B cell (primary cell): ENCODE measurements around the gene PRDM10. TPM values are rescaled to one million over a fixed set of nuclear protein-coding genes. Genes with fewer than 3 reads are reported as not detected.

ENCODE experiments used
- ATAC-seq: fragments of 200-7000 bp; cut with Tn5 transposase; one replicate; pipeline ENCODE4 v1.10.0; 2021; ENCODE audit warnings: low read depth, mild to moderate bottlenecking, moderate number of reproducible peaks, moderate library complexity
- CTCF ChIA-PET: fragments of 350-600 bp; sonication (Branson Sonifier 250); formaldehyde crosslinking; loops from one replicate; lab custom pipeline; 2021; ENCODE audit warnings: antibody characterized with exemption, inconsistent platforms; lab: Charles Lee
- POLR2A ChIA-PET: fragments of 350-600 bp; sonication (Branson Sonifier 250); formaldehyde crosslinking; loops from one replicate; lab custom pipeline; 2021; ENCODE audit warnings: antibody characterized with exemption; lab: Charles Lee
- DNase-seq: peaks from one replicate; pipeline ENCODE4 v3.0.0; 2013
- H2AFZ ChIP-seq: 2 replicates; pipeline ENCODE4 v1.6.1; 2012; ENCODE audit warnings: mild to moderate bottlenecking, low read depth, low read length; ENCODE audit not compliant: insufficient read depth, poor library complexity, severe bottlenecking
- H3K27ac ChIP-seq, 2 donors: 1 replicate in 1 of 2; 2 replicates in 1 of 2; pipeline ENCODE4 v1.5.1; 2012 to 2013; ENCODE audit warnings: low read length in 2 of 2, mild to moderate bottlenecking in 2 of 2, moderate library complexity in 1 of 2
- H3K27me3 ChIP-seq, 4 experiments: fragments of 200-600 bp in 1 of 4; sonication (generic) in 1 of 4; replicated peaks in 1 of 4; 1 replicate in 2 of 4; 2 replicates in 2 of 4; pipeline versions ENCODE4 v1.6.1 to v1.7.0; 2013 to 2016; ENCODE audit warnings: low read length in 3 of 4, mild to moderate bottlenecking in 2 of 4, mixed read lengths in 1 of 4, moderate library complexity in 1 of 4; ENCODE audit not compliant: insufficient read depth in 4 of 4, control insufficient read depth in 3 of 4; ENCODE audit errors: control extremely low read depth in 1 of 4
- H3K36me3 ChIP-seq, 2 experiments: replicated peaks in 1 of 2; 1 replicate in 1 of 2; 2 replicates in 1 of 2; pipeline versions ENCODE4 v1.6.1 to v1.7.1; 2013; ENCODE audit warnings: low read length in 1 of 2; ENCODE audit not compliant: insufficient read depth in 2 of 2, control insufficient read depth in 1 of 2; ENCODE audit errors: control extremely low read depth in 1 of 2, extremely low read depth in 1 of 2
- H3K4me1 ChIP-seq, 2 donors: fragments of 200-600 bp in 1 of 2; sonication (generic) in 1 of 2; 1 replicate in 1 of 2; 2 replicates in 1 of 2; pipeline versions ENCODE4 v1.5.1 to v1.6.1; 2013 to 2017; ENCODE audit warnings: low read length in 2 of 2; ENCODE audit not compliant: control insufficient read depth in 2 of 2, insufficient read depth in 2 of 2
- H3K4me2 ChIP-seq: replicated peaks from 2 replicates; pipeline ENCODE3; 2012; ENCODE audit warnings: mild to moderate bottlenecking, low read depth, low read length; ENCODE audit not compliant: poor library complexity, severe bottlenecking
- H3K4me3 ChIP-seq, 5 experiments: fragments of 200-600 bp in 1 of 5; sonication (generic) in 1 of 5; 1 replicate in 3 of 5; 2 replicates in 2 of 5; pipeline versions ENCODE4 v1.5.1 to v1.7.0; 2011 to 2016; ENCODE audit warnings: low read length in 4 of 5, mild to moderate bottlenecking in 4 of 5, low read depth in 2 of 5, control low read depth in 1 of 5, moderate library complexity in 1 of 5; ENCODE audit not compliant: insufficient read depth in 1 of 5; ENCODE audit errors: control extremely low read depth in 1 of 5, extremely low read depth in 1 of 5
- H3K79me2 ChIP-seq: fragments of 200-600 bp; sonication (generic); one replicate; pipeline ENCODE4 v1.6.0; 2016; ENCODE audit warnings: low read length; ENCODE audit not compliant: control insufficient read depth, insufficient read depth
- H3K9ac ChIP-seq: fragments of 200-600 bp; sonication (generic); 2 replicates; pipeline ENCODE4 v1.6.1; 2017; ENCODE audit warnings: mild to moderate bottlenecking, low read length, moderate library complexity
- H3K9me3 ChIP-seq, 3 donors: one replicate each; pipeline versions ENCODE4 v1.6.1 to v1.7.1; 2013; ENCODE audit warnings: low read length in 2 of 3; ENCODE audit not compliant: control insufficient read depth in 2 of 3, insufficient read depth in 1 of 3; ENCODE audit errors: control extremely low read depth in 1 of 3
- H4K20me1 ChIP-seq: 2 replicates; pipeline ENCODE4 v1.6.0; 2012; ENCODE audit warnings: mild to moderate bottlenecking, low read length; ENCODE audit not compliant: insufficient read depth, control insufficient read depth, poor library complexity, severe bottlenecking
- H3K27ac Mint-ChIP-seq: one replicate; pipeline ENCODE4 v1.8.0; 2021; ENCODE audit warnings: mixed read lengths
- H3K27me3 Mint-ChIP-seq: one replicate; pipeline ENCODE4 v1.8.0; 2021; ENCODE audit warnings: mixed read lengths
- H3K4me1 Mint-ChIP-seq: one replicate; pipeline ENCODE4 v1.8.0; 2021; ENCODE audit warnings: mixed read lengths
- H3K4me3 Mint-ChIP-seq: one replicate; pipeline ENCODE4 v1.8.0; 2021; ENCODE audit warnings: mixed read lengths
- H3K9me3 Mint-ChIP-seq: one replicate; pipeline ENCODE4 v1.8.0; 2022; ENCODE audit warnings: mixed read lengths; ENCODE audit not compliant: insufficient read depth
- EZH2 ChIP-seq: IDR thresholded peaks from 2 replicates; pipeline ENCODE4 v1.6.1; 2012; ENCODE audit warnings: borderline replicate concordance, low read depth, mild to moderate bottlenecking, moderate library complexity, low read length; ENCODE audit not compliant: insufficient read depth, poor library complexity, severe bottlenecking
- WGBS: methylation state at CpG from one replicate; pipeline ENCODE4 v1.1.5; 2013; ENCODE audit warnings: missing lambda C conversion rate; ENCODE audit not compliant: insufficient coverage; 5-methylcytosine and 5-hydroxymethylcytosine counted together
- intact Hi-C: fragments of 100-400 bp; cut with micrococcal nuclease; formaldehyde crosslinking; loops from one replicate; pipeline ENCODE4 v1.10.0; 2022
- polyA plus RNA-seq: library from polyadenylated mRNA; depleted of rRNA; stranded (reverse); fragments of >200 nt; gene quantifications from 2 replicates; pipeline ENCODE4 v1.2.3, GENCODE V29; 2012
- total RNA-seq, 2 donors: library from RNA; stranded (reverse); fragments of 120-200 nt in 1 of 2; gene quantifications; 1 replicate in 1 of 2; 2 replicates in 1 of 2; pipeline versions ENCODE4 v1.2.3 to v1.2.4, GENCODE V29; 2013 to 2022
- TF ChIP-seq, protein P1 (sequence below): fragments of 200-600 bp; IDR thresholded peaks from one replicate; pipeline ENCODE4 v1.8.0; 2022; ENCODE audit warnings: antibody characterized with exemption, mild to moderate bottlenecking

The PRDM10 gene
- total and polyA plus RNA-seq, 2 donors (not counting 1 experiment from before 2014, with no cell fraction given), result 4.5 to 17.5 TPM

DNA sequence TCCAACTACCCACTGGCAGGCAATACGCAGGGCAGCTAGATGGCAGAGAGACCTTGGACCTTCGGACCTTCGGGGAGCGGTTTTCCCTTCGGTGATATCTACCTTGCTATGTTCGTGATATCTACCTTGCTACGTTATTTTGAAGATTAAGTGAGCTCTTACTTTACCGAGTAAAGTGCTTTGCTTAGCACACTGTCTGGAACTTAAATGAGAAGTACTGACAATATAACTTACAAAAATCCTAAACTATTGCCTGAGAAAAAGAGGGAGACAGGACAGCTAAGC is 1.0 kb upstream of the PRDM10 start:
- Histone ChIP-seq H3K9ac (peak overlapping the region; percentile 80), H3K4me1 (peaks cover 21 to 27% of the 10 kb centered on the region in 2 donors), H3K27me3 (peaks cover 0 to 7% (median 3%) of the 10 kb centered on the region in 4 experiments), H3K4me3 (peak overlapping the region; percentile 74 to 94 (median 83)), H3K27ac (peak overlapping the region; percentile 100), H3K79me2 (peaks cover 29% of the 10 kb centered on the region), H3K9me3 (peaks cover 0 to 2% (median 0%) of the 10 kb centered on the region in 3 donors), H2AFZ (peak overlapping the region; percentile 93), H4K20me1 (peaks cover 5% of the 10 kb centered on the region), H3K4me2 (peak overlapping the region; percentile 85), H3K36me3 (no peaks in the 10 kb centered on the region)
- Mint-ChIP-seq H3K27ac (peak overlapping the region; percentile 100), H3K4me3 (peak overlapping the region; percentile 100), H3K27me3 (peaks cover 25% of the 10 kb centered on the region), H3K9me3 (no peaks in the 10 kb centered on the region), H3K4me1 (peaks cover 33% of the 10 kb centered on the region)
- intact Hi-C loops, result loop anchor here (1.0 to 5.0 kb wide), 4 partner anchors 66 to 163 kb away; partner anchors contain the start of gene APLP2
- no peak for ATAC-seq
- CTCF ChIA-PET, result interaction anchor here (0.9 to 6.2 kb wide), 9 partner anchors 10 to 128 kb away, joined by 3 to 63 read pairs (median 5); partner anchors contain the start of gene APLP2
- DNase-seq, result no peak
- WGBS, result 0% methylated on average over 2 of the region's 8 CpGs
- POLR2A ChIA-PET, result interaction anchor here (0.6 to 3.3 kb wide), 13 partner anchors 20 to 912 kb away, joined by 3 to 23 read pairs (median 5); partner anchors contain the start of genes APLP2 and SNX19
- TF ChIP-seq EZH2, result no peak
- TF ChIP-seq, protein P1, sequence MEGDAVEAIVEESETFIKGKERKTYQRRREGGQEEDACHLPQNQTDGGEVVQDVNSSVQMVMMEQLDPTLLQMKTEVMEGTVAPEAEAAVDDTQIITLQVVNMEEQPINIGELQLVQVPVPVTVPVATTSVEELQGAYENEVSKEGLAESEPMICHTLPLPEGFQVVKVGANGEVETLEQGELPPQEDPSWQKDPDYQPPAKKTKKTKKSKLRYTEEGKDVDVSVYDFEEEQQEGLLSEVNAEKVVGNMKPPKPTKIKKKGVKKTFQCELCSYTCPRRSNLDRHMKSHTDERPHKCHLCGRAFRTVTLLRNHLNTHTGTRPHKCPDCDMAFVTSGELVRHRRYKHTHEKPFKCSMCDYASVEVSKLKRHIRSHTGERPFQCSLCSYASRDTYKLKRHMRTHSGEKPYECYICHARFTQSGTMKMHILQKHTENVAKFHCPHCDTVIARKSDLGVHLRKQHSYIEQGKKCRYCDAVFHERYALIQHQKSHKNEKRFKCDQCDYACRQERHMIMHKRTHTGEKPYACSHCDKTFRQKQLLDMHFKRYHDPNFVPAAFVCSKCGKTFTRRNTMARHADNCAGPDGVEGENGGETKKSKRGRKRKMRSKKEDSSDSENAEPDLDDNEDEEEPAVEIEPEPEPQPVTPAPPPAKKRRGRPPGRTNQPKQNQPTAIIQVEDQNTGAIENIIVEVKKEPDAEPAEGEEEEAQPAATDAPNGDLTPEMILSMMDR, result no peak
